GM12873 (cell line): ENCODE results near the gene ASB13.

Experiments
- TF ChIP-seq, protein P1 (sequence below): IDR thresholded peaks from 2 replicates; pipeline ENCODE4 v1.5.1; 2012; ENCODE audit warnings: low read depth, mild to moderate bottlenecking, moderate library complexity, low read length, control low read depth; ENCODE audit not compliant: insufficient read depth; ENCODE audit errors: missing control alignments

ASB13 gene

DNA sequence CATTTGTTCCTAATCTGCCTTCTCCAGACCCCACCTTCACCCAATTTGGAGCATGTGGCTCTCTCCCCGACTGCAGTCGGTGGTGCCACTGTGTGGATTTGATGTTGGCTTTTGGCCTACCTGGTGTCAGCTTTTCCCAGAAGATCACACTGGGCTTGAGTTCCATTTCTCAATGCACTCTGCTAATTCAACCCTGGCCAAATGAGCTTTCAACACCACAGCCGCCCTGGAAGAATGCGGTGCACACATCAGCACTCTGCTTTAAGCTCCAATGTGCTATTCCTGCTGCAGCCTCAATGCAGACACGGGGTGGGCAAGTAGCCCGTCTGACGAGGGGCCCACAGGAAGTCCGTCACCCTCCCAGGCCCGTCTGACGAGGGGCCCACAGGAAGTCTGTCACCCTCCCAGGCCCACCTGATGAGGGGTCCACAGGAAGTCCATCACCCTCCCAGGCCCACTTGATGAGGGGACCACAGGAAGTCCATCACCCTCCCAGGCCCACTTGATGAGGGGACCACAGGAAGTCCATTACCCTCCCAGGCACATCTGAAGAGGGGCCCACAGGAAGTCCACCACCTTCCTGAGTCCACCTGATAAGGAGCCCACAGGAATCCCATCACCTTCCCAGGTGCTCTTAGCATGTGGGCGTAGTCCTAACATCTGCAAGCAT lies 64.4 kb downstream of the ASB13 start:
- TF ChIP-seq, protein P1, sequence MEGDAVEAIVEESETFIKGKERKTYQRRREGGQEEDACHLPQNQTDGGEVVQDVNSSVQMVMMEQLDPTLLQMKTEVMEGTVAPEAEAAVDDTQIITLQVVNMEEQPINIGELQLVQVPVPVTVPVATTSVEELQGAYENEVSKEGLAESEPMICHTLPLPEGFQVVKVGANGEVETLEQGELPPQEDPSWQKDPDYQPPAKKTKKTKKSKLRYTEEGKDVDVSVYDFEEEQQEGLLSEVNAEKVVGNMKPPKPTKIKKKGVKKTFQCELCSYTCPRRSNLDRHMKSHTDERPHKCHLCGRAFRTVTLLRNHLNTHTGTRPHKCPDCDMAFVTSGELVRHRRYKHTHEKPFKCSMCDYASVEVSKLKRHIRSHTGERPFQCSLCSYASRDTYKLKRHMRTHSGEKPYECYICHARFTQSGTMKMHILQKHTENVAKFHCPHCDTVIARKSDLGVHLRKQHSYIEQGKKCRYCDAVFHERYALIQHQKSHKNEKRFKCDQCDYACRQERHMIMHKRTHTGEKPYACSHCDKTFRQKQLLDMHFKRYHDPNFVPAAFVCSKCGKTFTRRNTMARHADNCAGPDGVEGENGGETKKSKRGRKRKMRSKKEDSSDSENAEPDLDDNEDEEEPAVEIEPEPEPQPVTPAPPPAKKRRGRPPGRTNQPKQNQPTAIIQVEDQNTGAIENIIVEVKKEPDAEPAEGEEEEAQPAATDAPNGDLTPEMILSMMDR: no peak

DNA sequence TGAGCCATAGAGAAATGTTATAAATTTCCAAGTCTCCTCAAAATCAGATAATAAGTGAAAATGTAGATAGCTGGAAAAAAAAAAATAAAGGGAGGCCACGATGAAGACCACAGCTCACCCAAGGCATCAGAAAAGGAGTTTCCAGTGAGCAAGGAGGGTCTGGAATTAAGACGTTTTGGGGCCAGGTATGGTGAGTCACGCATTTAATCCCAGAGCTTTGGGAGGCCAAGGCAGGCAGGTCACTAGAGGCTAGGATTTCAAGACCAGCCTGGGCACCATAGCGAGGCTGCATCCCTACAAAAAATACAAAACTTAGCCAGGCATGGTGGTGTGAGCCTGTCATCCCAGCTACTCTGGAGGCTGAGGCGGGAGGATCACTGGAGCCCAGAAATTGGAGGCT lies 65.5 kb downstream of the ASB13 start:
- TF ChIP-seq, protein P1: no peak

DNA sequence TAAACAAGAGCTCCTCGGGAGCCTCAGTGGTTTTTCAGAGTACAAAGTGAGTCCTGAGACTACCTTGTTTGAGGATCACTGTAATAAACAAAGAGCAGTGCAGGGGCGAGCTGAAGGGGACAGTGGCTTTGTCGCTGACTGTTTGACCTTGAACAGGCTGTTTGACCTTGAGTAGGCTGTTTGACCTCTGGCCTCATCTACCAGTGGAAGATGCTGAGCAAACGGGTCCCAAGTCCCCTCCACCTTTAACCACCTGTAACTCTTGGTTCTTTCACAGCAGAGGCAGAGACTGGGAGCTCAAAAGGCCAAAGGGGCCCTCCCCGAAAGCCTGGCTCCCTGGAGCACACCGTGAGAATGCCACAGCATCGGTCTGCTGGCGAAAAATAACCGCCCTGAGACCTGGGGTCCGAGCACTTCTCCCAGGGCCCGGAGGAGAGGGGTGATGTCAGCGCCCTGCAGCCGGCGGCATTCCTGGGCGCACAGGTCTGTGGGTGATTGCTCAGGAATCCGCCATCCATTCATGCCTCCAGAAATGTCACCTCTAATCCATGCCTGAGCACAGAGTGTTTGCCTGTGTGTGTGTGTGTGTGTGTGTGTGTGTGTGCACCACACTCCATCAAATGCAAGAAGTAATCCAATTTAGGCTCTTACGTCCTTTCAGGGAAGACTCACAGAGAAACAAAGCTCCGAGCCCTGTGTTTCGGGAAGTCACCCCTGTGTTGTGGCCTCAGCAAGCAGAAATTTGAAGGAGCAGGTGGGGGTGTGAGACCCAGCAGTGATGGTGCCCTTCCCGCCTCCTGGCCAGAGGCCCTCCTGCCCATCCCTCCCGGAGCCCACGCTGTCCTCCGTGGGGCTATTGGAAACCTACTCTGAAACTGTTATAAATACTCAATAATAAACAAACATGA lies 66.5 kb downstream of the ASB13 start:
- TF ChIP-seq, protein P1: no peak

DNA sequence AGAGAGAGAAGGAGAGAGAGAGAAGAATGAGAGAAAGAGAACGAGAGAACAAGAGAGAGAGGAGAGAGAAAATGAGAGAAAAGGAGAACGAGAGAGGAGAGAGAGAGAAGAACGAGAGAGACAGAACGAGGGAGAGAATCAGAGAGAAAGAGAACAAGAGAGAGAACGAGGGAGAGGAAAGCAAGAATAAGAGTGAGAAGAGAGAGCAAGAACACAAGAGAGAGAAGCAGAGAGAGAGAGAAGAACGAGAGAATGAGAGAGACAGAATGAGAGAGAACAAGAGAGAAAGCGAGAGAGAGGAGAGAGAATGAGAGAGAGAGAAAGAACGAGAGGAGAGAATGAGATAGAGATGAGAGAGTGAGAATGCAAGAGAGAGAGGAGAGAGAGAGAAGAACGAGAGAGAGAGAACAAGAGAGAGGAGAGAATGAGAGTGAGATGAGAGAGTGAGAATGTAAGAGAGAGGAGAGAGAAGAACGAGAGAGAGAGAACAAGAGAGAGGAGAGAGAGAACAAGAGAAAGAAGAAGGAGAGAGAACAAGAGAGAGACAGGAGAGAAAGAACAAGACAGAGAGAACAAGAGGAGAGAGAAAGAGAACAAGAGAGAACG lies 68.2 kb downstream of the ASB13 start:
- TF ChIP-seq, protein P1: no peak

DNA sequence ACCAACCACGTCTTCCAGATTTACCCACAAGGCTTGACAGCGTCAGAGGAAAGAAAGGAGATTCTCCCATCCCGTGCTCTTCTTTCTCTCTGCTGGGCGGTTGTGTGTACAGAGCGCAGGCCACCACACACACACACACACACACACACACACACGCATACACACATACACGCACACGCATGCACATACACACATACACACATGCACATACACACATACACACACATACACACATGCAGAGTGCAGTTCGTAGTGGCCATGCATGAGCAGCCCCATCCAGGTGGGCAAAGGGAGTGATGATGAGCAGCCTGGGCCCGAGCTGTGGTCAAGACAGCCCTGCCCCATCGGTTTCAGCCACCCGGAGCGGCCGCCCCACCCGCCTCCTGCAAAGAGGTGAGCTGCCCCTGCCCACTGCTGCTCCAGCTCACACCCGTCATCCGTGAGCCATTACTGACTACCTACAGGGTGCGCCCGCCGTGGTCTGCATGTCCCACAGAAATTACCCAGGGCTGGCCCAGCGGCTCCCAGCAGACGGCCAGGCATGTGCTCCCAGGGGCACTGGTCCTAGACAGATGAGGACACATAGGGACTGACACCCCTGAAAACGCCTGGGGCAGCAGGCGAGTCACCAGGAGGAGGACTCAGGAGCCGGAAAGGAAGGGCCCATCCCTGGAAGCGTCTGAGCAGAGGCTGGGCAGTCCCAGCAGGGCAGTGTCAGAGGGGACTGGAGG lies 69.6 kb downstream of the ASB13 start:
- TF ChIP-seq, protein P1: no peak

DNA sequence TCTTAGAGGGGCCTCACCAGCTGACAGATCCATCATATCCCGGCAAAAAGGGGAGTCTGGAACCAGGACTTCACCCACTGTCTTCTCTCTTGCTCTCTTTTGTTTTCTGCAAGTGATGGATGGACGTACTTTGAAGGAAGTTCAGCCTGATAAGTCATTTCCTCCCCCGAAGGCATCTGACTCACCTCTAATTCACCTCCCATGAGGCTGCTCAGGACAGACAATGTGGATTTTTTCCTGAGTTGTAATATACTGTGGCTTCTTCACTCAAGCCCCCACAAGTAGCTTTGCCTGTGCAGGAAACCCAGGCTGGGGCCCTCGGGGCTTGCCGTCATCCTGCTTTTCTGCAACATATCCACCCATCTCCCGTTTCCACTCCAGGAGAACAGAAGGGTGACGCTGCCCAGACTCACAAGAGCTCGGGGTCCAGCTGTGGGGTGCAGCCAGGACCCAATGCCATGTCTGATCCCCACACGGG lies 70.4 kb downstream of the ASB13 start:
- TF ChIP-seq, protein P1: no peak
